Measurements from ENCODE around the gene RFX5.

- no peak for TF ChIP-seq POLR2A (IDR thresholded peaks at IDR 0.05)
- TF ChIP-seq, protein P1, sequence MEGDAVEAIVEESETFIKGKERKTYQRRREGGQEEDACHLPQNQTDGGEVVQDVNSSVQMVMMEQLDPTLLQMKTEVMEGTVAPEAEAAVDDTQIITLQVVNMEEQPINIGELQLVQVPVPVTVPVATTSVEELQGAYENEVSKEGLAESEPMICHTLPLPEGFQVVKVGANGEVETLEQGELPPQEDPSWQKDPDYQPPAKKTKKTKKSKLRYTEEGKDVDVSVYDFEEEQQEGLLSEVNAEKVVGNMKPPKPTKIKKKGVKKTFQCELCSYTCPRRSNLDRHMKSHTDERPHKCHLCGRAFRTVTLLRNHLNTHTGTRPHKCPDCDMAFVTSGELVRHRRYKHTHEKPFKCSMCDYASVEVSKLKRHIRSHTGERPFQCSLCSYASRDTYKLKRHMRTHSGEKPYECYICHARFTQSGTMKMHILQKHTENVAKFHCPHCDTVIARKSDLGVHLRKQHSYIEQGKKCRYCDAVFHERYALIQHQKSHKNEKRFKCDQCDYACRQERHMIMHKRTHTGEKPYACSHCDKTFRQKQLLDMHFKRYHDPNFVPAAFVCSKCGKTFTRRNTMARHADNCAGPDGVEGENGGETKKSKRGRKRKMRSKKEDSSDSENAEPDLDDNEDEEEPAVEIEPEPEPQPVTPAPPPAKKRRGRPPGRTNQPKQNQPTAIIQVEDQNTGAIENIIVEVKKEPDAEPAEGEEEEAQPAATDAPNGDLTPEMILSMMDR (IDR thresholded peaks at IDR 0.05) = no peak
- TF ChIP-seq POLR2AphosphoS5 (IDR thresholded peaks at IDR 0.05) = no peak
Observed at GRCh38 chr1:151370211-151370911, 23.3 kb upstream of the RFX5 start.
